OCI-LY3 (cell line): ENCODE results near the gene TFE3.

Source experiments
- H2AFZ ChIP-seq: fragments of 200-600, 300-600 bp; shearing (Covaris generic); 2 replicates; pipeline ENCODE4 v1.6.0; 2014; ENCODE audit warnings: antibody characterized with exemption, low read depth, low read length
- H3K27ac ChIP-seq: fragments of 200-600, 300-600 bp; sonication (generic); 2 replicates; pipeline ENCODE4 v1.5.1; 2014; ENCODE audit warnings: mild to moderate bottlenecking, low read length, moderate library complexity, mixed read lengths
- H3K27me3 ChIP-seq: fragments of 200-600, 300-600 bp; sonication (generic); 2 replicates; pipeline ENCODE4 v1.6.1; 2014; ENCODE audit warnings: low read depth, low read length, mixed read lengths
- H3K36me3 ChIP-seq: fragments of 200-600, 300-600 bp; sonication (generic); replicated peaks from 2 replicates; pipeline ENCODE3; 2014; ENCODE audit warnings: low read depth, low read length, mixed read lengths
- H3K4me1 ChIP-seq: fragments of 300-600, 200-600 bp; sonication (generic); 2 replicates; pipeline ENCODE4 v1.6.1; 2014; ENCODE audit warnings: low read length, mixed read lengths
- H3K4me2 ChIP-seq: fragments of 200-600, 300-600 bp; sonication (generic); 2 replicates; pipeline ENCODE4 v1.6.1; 2014; ENCODE audit warnings: low read length, mixed read lengths
- H3K4me3 ChIP-seq: fragments of 300-600, 200-600 bp; sonication (generic); 2 replicates; pipeline ENCODE4 v1.5.1; 2014; ENCODE audit warnings: antibody characterized with exemption, mild to moderate bottlenecking, low read length, moderate library complexity
- H3K79me2 ChIP-seq: fragments of 300-600, 200-600 bp; shearing (Covaris generic); 2 replicates; pipeline ENCODE4 v1.6.1; 2014; ENCODE audit warnings: mild to moderate bottlenecking, low read length, mixed read lengths
- H3K9ac ChIP-seq: fragments of 300-600, 200-600 bp; shearing (Covaris generic); 2 replicates; pipeline ENCODE4 v1.6.0; 2014; ENCODE audit warnings: mild to moderate bottlenecking, low read length, moderate library complexity
- H3K9me3 ChIP-seq: fragments of 200-600, 300-600 bp; shearing (Covaris generic); 2 replicates; pipeline ENCODE4 v1.6.1; 2014; ENCODE audit warnings: low read length, mixed read lengths; ENCODE audit not compliant: insufficient read depth
- H4K20me1 ChIP-seq: fragments of 200-600, 300-600 bp; sonication (generic); 2 replicates; pipeline ENCODE4 v1.6.1; 2016; ENCODE audit warnings: low read length, mixed read lengths; ENCODE audit not compliant: insufficient read depth
- CTCF ChIP-seq: fragments of 200-600, 300-600 bp; sonication (generic); IDR thresholded peaks from 2 replicates; pipeline ENCODE4 v1.5.1; 2014; ENCODE audit warnings: antibody characterized with exemption, low read length, low read depth
- EZH2phosphoT487 ChIP-seq: fragments of 200-600 bp; shearing (Covaris generic); IDR thresholded peaks from 2 replicates; pipeline ENCODE4 v1.6.1; 2018; ENCODE audit warnings: antibody characterized with exemption, mixed run types, low read depth

Gene TFE3

GRCh38 chrX:49063715-49064114 lies 20.6 kb upstream of the TFE3 start:
- Histone ChIP-seq H3K4me2 (no peak overlapping the region), H3K4me1 (no peaks in the 10 kb centered on the region), H3K27ac (no peak overlapping the region), H3K4me3 (no peak overlapping the region), H3K9ac (no peak overlapping the region), H3K9me3 (no peaks in the 10 kb centered on the region), H3K36me3 (no peaks in the 10 kb centered on the region), H4K20me1 (no peaks in the 10 kb centered on the region), H2AFZ (no peak overlapping the region), H3K27me3 (no peaks in the 10 kb centered on the region), H3K79me2 (no peaks in the 10 kb centered on the region)
- TF ChIP-seq CTCF (no peak), EZH2phosphoT487 (no peak)

- no peak overlapping the region for H3K4me2 ChIP-seq
- H2AFZ ChIP-seq, result no peak overlapping the region
- no peaks in the 10 kb centered on the region for H3K9me3 ChIP-seq
- TF ChIP-seq CTCF (no peak), EZH2phosphoT487 (no peak)
- H4K20me1 ChIP-seq, result no peaks in the 10 kb centered on the region
- no peak overlapping the region for H3K4me3 ChIP-seq
- H3K9ac ChIP-seq, result no peak overlapping the region
- H3K79me2 ChIP-seq, result no peaks in the 10 kb centered on the region
- no peaks in the 10 kb centered on the region for H3K27me3 ChIP-seq
- no peak overlapping the region for H3K27ac ChIP-seq
- no peaks in the 10 kb centered on the region for H3K4me1 ChIP-seq
- H3K36me3 ChIP-seq, result no peaks in the 10 kb centered on the region
Observed at GRCh38 chrX:49061916-49062315, 18.8 kb upstream of the TFE3 start.

GRCh38 chrX:49061490-49061889 lies 18.3 kb upstream of the TFE3 start:
- Histone ChIP-seq H2AFZ (no peak overlapping the region), H3K4me1 (no peaks in the 10 kb centered on the region), H3K36me3 (no peaks in the 10 kb centered on the region), H3K4me3 (no peak overlapping the region), H3K9ac (no peak overlapping the region), H3K4me2 (no peak overlapping the region), H4K20me1 (no peaks in the 10 kb centered on the region), H3K79me2 (no peaks in the 10 kb centered on the region), H3K9me3 (no peaks in the 10 kb centered on the region), H3K27ac (no peak overlapping the region), H3K27me3 (no peaks in the 10 kb centered on the region)
- no peak for TF ChIP-seq EZH2phosphoT487

GRCh38 chrX:49060914-49061313 lies 17.8 kb upstream of the TFE3 start:
- no peaks in the 10 kb centered on the region for H3K79me2 ChIP-seq
- H4K20me1 ChIP-seq, result no peaks in the 10 kb centered on the region
- H3K36me3 ChIP-seq, result no peaks in the 10 kb centered on the region
- H3K9ac ChIP-seq, result no peak overlapping the region
- no peak for TF ChIP-seq EZH2phosphoT487
- TF ChIP-seq CTCF, result no peak
- H3K4me1 ChIP-seq, result no peaks in the 10 kb centered on the region
- H2AFZ ChIP-seq, result no peak overlapping the region
- no peak overlapping the region for H3K27ac ChIP-seq
- H3K4me2 ChIP-seq, result no peak overlapping the region
- H3K4me3 ChIP-seq, result no peak overlapping the region
- H3K27me3 ChIP-seq, result no peaks in the 10 kb centered on the region
- H3K9me3 ChIP-seq, result no peaks in the 10 kb centered on the region

GRCh38 chrX:49059681-49060085 lies 16.5 kb upstream of the TFE3 start:
- no peak overlapping the region for H3K27ac ChIP-seq
- H2AFZ ChIP-seq, result no peak overlapping the region
- H3K4me2 ChIP-seq, result no peak overlapping the region
- no peak overlapping the region for H3K4me3 ChIP-seq
- TF ChIP-seq EZH2phosphoT487, result no peak
- no peak for TF ChIP-seq CTCF
- no peaks in the 10 kb centered on the region for H4K20me1 ChIP-seq
- H3K9ac ChIP-seq, result no peak overlapping the region
- H3K79me2 ChIP-seq, result peaks cover under 1% of the 10 kb centered on the region; the same call in 1 of the 2 replicates
- no peaks in the 10 kb centered on the region for H3K9me3 ChIP-seq
- no peaks in the 10 kb centered on the region for H3K36me3 ChIP-seq
- H3K4me1 ChIP-seq, result no peaks in the 10 kb centered on the region
- no peaks in the 10 kb centered on the region for H3K27me3 ChIP-seq
